Measurements from ENCODE around the gene CYFIP2. TPM values are rescaled to one million over a fixed set of nuclear protein-coding genes. Genes with fewer than 3 reads are reported as not detected.

Gene CYFIP2
- total and polyA plus RNA-seq, 2 of the 13 experiments (the other 11 are each of a cell fraction or from before 2014, with no cell fraction given): 22.6 to 30.3 TPM

DNA sequence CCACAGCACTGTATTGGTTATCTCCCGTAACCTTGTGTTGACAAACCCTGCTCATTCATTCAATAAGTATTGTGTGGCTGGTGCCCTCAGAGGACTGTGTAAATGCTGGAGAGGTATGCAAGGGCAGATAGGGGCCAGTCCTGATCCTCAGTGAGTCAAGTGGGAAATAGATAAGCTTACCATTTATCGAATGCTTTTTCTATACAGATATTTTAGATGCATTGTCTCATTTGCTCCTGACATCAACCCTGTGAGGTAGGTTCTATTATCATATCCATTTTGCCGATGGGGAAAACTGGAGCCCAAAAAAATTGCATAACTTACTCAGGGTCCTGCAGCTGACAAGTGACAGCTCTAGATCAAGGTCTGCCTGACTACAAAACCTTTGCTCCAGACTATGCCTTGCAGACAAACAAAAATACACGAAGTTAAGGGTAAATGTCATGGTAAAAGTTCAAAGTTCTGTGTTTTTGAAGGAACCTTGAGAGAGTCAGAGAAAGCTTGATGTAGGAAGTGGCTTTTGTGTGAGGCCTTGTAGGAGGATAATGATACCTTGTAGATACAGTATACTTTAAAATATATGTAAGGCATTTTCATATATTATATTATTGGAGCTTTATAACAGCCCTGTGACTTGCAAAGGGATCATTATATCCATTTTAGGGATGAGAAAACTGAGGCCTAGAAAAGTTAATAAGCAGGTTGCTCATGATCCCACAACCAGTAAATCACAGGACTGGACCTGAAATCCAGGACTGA is 22.7 kb downstream of the CYFIP2 start (continued):
- TF ChIP-seq FOXJ3 (CRISPR knock-in tag; IDR thresholded peaks at IDR 0.05; ENCODE audit: borderline replicate concordance): peak; percentile 27; the same call in 1 of the 2 replicates
- TF ChIP-seq ZNF672 (CRISPR knock-in tag; IDR thresholded peaks at IDR 0.05): no peak
- TF ChIP-seq, protein P1, sequence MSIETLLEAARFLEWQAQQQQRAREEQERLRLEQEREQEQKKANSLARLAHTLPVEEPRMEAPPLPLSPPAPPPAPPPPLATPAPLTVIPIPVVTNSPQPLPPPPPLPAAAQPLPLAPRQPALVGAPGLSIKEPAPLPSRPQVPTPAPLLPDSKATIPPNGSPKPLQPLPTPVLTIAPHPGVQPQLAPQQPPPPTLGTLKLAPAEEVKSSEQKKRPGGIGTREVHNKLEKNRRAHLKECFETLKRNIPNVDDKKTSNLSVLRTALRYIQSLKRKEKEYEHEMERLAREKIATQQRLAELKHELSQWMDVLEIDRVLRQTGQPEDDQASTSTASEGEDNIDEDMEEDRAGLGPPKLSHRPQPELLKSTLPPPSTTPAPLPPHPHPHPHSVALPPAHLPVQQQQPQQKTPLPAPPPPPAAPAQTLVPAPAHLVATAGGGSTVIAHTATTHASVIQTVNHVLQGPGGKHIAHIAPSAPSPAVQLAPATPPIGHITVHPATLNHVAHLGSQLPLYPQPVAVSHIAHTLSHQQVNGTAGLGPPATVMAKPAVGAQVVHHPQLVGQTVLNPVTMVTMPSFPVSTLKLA (IDR thresholded peaks at IDR 0.05): no peak
- no peak for TF ChIP-seq MTF1 (CRISPR knock-in tag; IDR thresholded peaks at IDR 0.05)
- no peak for TF ChIP-seq ZNF30 (CRISPR knock-in tag; IDR thresholded peaks at IDR 0.05)
- no peak for TF ChIP-seq TRAFD1 (CRISPR knock-in tag; IDR thresholded peaks at IDR 0.05; ENCODE audit: borderline replicate concordance)
- no peak for TF ChIP-seq ZFAT (CRISPR knock-in tag; conservative IDR thresholded peaks at IDR 0.05)
- TF ChIP-seq, protein P2, sequence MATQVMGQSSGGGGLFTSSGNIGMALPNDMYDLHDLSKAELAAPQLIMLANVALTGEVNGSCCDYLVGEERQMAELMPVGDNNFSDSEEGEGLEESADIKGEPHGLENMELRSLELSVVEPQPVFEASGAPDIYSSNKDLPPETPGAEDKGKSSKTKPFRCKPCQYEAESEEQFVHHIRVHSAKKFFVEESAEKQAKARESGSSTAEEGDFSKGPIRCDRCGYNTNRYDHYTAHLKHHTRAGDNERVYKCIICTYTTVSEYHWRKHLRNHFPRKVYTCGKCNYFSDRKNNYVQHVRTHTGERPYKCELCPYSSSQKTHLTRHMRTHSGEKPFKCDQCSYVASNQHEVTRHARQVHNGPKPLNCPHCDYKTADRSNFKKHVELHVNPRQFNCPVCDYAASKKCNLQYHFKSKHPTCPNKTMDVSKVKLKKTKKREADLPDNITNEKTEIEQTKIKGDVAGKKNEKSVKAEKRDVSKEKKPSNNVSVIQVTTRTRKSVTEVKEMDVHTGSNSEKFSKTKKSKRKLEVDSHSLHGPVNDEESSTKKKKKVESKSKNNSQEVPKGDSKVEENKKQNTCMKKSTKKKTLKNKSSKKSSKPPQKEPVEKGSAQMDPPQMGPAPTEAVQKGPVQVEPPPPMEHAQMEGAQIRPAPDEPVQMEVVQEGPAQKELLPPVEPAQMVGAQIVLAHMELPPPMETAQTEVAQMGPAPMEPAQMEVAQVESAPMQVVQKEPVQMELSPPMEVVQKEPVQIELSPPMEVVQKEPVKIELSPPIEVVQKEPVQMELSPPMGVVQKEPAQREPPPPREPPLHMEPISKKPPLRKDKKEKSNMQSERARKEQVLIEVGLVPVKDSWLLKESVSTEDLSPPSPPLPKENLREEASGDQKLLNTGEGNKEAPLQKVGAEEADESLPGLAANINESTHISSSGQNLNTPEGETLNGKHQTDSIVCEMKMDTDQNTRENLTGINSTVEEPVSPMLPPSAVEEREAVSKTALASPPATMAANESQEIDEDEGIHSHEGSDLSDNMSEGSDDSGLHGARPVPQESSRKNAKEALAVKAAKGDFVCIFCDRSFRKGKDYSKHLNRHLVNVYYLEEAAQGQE (IDR thresholded peaks at IDR 0.05; ENCODE audit: borderline replicate concordance in 1 of 2, low read depth in 1 of 2, low read length in 2 of 2): no peak
- TF ChIP-seq ZBTB34 (CRISPR knock-in tag; IDR thresholded peaks at IDR 0.05): no peak; the same call in 1 of the 2 replicates
- no peak for TF ChIP-seq ONECUT2 (CRISPR knock-in tag; IDR thresholded peaks at IDR 0.05)
- no peak for TF ChIP-seq ZNF350 (CRISPR knock-in tag; IDR thresholded peaks at IDR 0.05; ENCODE audit: borderline replicate concordance, low read depth)
- no peak for TF ChIP-seq ZNF543 (CRISPR knock-in tag; IDR thresholded peaks at IDR 0.05)
- TF ChIP-seq, protein P3, sequence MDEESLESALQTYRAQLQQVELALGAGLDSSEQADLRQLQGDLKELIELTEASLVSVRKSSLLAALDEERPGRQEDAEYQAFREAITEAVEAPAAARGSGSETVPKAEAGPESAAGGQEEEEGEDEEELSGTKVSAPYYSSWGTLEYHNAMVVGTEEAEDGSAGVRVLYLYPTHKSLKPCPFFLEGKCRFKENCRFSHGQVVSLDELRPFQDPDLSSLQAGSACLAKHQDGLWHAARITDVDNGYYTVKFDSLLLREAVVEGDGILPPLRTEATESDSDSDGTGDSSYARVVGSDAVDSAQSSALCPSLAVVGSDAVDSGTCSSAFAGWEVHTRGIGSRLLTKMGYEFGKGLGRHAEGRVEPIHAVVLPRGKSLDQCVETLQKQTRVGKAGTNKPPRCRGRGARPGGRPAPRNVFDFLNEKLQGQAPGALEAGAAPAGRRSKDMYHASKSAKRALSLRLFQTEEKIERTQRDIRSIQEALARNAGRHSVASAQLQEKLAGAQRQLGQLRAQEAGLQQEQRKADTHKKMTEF (CRISPR knock-in tag; IDR thresholded peaks at IDR 0.05): peak; percentile 24; the same call in 1 of the 2 replicates
- no peak for TF ChIP-seq ZNF317 (CRISPR knock-in tag; IDR thresholded peaks at IDR 0.05)
- no peak for TF ChIP-seq ZNF563 (CRISPR knock-in tag; IDR thresholded peaks at IDR 0.05)
- TF ChIP-seq NR2F6 (IDR thresholded peaks at IDR 0.05): peak; percentile 78
- peak; percentile 51 for TF ChIP-seq NR2F6 (CRISPR knock-in tag; IDR thresholded peaks at IDR 0.05)
- TF ChIP-seq ZNF619 (CRISPR knock-in tag; IDR thresholded peaks at IDR 0.05): no peak
